ENCODE results near the gene CSNK2B.
A peak's percentile ranks its signal among the peaks of the same experiment; 100 is the strongest.
"Not testable (repeated sequence)": the region's sequence is repeated elsewhere in the genome, so short reads cannot be mapped to it uniquely, and the experiment has no call there.

Gene CSNK2B

GRCh38 chr6:31691078-31691463, 25.2 kb downstream of the CSNK2B start:
- no peak for DNase-seq

- DNase-seq, result no peak
Measured at GRCh38 chr6:31691564-31692108, 25.8 kb downstream of the CSNK2B start.

- DNase-seq, result no peak
Measured at GRCh38 chr6:31692353-31692752, 26.5 kb downstream of the CSNK2B start.

DNA sequence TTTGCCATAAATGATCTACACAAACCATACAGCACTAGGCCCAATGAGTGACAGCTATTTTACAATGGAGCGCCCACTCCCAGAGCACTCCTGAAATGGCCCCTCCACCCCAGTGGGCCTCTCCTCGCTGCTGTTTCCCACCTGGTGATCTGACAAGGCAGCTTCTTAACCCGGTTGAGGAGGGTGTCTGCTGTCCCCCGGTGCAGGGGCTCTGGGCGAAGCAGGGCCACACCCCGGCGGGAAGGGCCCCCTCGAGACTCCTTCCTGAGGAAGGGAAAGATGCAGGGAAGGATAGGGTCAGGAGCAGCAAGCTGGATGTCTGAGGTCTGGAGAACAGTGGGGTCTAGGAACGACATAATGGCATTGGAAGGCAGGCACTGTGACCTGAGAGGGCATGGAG, 27.0 kb downstream of the CSNK2B start:
- DNase-seq, result no peak

- DNase-seq, result no peak
Measured at GRCh38 chr6:31693535-31693934, 27.7 kb downstream of the CSNK2B start.

- DNase-seq, result no peak
Measured at GRCh38 chr6:31697555-31697954, 31.7 kb downstream of the CSNK2B start.

GRCh38 chr6:31700740-31701401, 35.0 kb downstream of the CSNK2B start:
- no peak for DNase-seq

- no peak for DNase-seq
Measured at GRCh38 chr6:31701666-31702404, 36.0 kb downstream of the CSNK2B start.

DNA sequence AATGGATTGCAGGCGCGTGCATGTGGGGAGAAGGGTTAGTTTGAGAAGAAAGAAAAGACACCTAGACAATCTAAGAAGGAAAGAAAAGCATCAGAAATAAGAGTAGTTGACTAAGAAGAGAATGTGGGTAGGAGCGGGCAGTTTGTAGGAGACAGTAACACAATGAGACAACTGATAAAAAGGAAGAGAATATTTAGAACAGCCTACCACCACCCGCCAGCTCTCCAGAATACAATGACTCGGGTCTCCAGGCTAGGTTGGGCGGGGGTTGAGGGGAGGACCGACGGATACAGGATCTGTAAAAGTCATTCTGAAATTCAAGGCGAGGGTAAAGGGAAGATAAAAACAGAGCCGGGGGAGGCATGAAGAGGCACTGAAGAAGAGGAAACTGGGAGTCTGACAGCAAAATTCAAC, 36.5 kb downstream of the CSNK2B start:
- DNase-seq, result no peak

DNA sequence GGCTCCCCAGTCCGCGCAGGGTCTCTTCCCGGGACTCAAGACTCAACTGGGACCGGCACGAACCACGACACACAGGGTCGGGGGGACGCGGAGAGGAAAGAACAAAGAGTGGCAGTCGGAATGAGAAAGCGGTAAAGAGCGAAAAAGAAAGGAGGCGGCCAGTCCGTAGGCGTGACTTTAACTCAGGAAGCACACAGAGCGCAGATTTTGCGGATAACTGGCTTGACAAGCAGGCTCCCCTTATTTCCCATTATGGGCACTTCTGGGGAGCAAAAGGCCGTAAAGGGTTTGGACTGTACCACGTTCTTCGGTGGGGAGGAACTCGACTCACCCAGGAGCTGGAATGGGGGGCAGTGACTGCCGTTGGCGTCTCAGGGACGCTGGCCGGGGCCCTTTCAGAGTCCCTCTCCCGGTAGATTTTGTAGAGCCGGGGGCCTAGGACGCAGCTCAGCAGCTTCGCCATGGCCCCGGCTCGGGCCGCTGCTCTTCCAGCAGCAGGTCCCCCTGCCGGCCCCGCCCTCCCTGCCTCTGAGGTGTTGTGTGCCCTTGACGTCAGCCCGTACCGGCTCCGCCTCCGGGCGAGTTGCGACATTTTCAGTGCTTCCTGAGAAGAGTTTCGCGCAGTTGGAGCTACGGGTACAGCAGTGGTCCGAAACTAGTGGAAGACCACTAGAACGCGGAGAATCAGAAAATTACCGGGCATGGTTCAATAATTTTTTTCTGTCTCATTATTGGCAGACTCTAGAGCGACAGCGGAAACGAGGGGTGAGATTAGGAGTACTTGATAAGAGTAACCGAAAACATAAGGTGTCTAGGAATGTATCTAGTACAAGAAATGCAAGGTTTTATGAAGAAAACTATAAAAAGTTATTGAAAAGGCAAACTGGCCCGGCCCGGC, 37.2 kb downstream of the CSNK2B start, which contains the start of gene ABHD16A:
ABHD16A (minus strand) TSS at position 506 of the 898 bp plus-strand sequence; CDS start at position 463, 43 bp downstream.
- DNase-seq, result peak; percentile 95

DNA sequence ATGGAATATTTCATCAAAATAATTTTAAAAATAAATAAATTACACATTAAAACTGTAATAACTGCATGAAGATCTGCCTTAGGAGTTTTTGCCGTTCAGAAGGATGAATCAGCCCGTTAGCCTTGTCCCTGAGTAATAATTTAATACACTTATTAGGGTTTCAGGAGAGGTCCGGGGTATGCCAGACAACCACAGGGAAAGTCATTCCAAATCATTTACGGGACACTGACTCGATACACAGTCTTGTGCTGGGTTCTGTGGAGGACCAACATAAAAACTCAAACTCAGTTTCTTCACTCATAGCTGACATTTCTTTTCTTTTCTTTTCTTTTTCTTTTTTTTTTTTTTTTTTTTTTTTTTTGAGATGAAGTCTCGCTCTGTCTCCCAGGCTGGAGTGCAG, 40.1 kb downstream of the CSNK2B start:
- no peak for DNase-seq

DNA sequence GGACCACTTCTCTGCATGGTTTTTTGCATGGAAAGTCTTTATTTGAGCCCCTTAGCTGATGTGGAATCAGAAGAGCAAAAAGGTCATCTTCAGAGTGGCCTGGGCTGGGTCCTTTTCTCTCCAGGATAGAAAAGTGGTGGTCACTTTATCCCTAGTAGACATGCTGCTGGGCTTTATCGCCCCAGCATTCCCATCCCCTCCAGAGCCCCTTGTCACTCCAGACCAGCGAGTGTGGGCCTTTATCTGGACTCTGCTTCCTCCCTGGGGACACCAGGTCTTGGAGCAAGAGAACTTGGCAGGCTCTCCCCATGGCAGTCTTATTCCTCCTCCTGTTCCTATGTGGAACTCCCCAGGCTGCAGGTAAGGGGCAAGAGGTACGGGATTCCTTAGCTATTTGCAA, 40.7 kb downstream of the CSNK2B start, which contains the start of gene LY6G6F:
LY6G6F (plus strand) TSS at position 268 of the 400 bp plus-strand sequence; CDS start at position 309, 41 bp downstream.
- no peak for DNase-seq

DNA sequence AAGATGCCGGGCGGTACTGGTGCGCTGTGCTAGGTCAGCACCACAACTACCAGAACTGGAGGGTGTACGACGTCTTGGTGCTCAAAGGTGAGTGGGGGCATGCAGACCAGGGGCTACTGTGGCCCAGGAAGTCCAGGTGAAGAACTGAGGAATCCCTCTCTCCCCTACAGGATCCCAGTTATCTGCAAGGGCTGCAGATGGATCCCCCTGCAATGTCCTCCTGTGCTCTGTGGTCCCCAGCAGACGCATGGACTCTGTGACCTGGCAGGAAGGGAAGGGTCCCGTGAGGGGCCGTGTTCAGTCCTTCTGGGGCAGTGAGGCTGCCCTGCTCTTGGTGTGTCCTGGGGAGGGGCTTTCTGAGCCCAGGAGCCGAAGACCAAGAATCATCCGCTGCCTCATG, 41.8 kb downstream of the CSNK2B start:
- DNase-seq, result no peak

- DNase-seq, result no peak
Measured at GRCh38 chr6:31708224-31708623, 42.3 kb downstream of the CSNK2B start.

DNA sequence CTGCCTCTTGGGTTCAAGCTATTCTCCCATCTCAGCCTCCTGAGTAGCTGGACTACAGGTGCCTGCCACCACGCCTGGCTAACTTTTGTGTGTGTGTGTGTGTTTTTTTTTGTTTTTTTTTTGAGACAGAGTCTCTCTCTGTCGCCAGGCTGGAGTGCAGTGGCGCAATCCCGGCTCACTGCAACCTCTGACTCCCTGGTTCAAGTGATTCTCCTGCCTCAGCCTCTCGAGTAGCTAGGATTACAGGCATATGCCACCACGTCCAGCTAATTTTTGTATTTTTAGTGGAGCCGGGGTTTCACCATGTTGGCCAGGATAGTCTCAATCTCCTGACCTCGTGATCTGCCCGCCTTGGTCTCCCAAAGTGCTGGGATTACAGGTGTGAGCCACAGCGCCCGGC, 43.3 kb downstream of the CSNK2B start:
- not testable (repeated sequence) for DNase-seq

- DNase-seq, result no peak
Measured at GRCh38 chr6:31710523-31711219, 44.8 kb downstream of the CSNK2B start.

GRCh38 chr6:31711233-31711632, 45.4 kb downstream of the CSNK2B start:
- no peak for DNase-seq

DNA sequence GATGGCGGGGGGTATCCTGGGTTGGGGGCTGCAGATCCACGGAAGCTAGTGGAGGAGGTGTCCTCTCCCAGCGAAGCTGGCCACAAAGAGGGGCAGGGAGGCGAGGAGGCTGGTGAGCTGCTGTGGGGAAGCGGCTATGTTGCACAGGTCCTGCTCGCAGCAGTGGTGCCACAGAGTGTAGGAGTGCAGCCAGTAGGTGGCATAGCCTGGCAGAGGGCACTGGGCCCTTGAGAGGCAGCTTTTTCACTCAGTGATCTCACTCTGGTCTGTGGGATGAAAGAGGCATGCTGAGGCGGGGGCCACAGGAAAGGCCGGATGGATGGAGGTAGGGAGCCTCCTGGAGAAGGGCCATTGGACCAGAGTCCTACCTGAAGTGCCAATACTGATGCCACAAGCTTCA, 46.4 kb downstream of the CSNK2B start:
- no peak for DNase-seq

- no peak for DNase-seq
Measured at GRCh38 chr6:31713465-31713864, 47.6 kb downstream of the CSNK2B start.

DNA sequence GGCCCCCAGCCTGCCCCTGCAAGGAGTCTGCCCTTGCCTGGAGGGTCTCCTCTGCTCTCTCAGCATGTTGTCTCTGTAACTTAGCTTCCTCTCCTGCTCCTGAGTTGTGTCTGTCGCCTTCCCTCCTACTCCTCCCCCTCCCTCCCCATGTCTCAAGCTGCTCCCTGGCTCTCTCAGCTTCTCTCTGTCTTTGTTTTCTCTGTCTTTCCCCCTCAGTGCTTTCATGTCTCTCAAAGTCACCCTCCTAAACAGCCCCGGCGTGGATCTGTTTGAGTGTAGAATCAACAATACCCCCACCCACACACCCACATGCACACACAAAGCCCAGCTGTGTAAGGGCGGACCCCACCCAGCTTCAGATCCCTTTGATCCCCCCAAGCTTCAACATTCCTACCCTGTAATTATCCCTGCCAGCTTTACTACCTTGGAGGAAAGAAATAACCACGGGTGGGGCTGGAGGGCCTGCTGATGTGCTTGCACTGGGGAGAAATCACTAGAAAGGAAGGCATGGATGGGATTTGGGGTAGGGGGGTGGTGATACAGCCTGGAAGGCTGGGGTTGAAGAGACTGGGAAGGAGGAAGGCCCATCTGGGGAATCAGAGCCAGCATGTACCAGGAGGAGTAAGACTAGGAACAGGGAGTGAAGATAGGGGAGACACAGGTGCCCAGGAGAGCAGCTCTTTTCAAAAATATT, 48.3 kb downstream of the CSNK2B start:
- DNase-seq, result no peak

All from activated effector memory CD4-positive, alpha-beta T cell treated with Interleukin-2 at 50 U/mL for 16 hours (primary cell).